Islet precursor cell (in vitro differentiated cells): Measurements from ENCODE around the gene PPM1H.
A peak's percentile ranks its signal among the peaks of the same experiment; 100 is the strongest.
"Not testable (repeated sequence)": the region's sequence is repeated elsewhere in the genome, so short reads cannot be mapped to it uniquely, and the experiment has no call there.

Experiments
- DNase-seq: peaks from one replicate; pipeline ENCODE4 v3.0.0-alpha.2; 2018

PPM1H gene

DNA sequence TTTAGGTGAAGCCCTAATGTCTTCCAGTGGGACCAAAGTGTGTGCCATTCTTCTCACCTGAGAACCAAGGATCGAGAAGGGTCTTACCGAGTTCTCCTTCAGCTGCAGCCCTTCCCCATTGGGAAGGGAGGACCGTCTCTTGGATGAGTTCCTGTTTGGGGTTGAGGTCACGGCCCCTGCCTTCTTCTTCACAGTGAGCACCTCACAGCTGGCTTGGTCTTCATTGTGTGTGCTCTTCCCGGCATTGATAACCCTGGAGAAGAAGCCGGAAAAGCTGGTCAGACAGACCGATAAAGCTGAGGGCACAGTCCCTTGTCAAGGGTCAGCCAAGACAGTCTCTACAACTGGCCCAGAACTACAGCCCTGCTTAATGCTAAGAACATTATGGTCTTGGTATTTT, 102.9 kb downstream of the PPM1H start:
- no peak for DNase-seq

GRCh38 chr12:62827855-62828254, 107.1 kb downstream of the PPM1H start:
- DNase-seq: no peak

GRCh38 chr12:62827042-62827441, 107.9 kb downstream of the PPM1H start:
- no peak for DNase-seq

- DNase-seq: no peak
These were observed 117.2 kb downstream of the PPM1H start for GRCh38 chr12:62817556-62818271.

- no peak for DNase-seq
These were observed 120.7 kb downstream of the PPM1H start for GRCh38 chr12:62814243-62814642.

DNA sequence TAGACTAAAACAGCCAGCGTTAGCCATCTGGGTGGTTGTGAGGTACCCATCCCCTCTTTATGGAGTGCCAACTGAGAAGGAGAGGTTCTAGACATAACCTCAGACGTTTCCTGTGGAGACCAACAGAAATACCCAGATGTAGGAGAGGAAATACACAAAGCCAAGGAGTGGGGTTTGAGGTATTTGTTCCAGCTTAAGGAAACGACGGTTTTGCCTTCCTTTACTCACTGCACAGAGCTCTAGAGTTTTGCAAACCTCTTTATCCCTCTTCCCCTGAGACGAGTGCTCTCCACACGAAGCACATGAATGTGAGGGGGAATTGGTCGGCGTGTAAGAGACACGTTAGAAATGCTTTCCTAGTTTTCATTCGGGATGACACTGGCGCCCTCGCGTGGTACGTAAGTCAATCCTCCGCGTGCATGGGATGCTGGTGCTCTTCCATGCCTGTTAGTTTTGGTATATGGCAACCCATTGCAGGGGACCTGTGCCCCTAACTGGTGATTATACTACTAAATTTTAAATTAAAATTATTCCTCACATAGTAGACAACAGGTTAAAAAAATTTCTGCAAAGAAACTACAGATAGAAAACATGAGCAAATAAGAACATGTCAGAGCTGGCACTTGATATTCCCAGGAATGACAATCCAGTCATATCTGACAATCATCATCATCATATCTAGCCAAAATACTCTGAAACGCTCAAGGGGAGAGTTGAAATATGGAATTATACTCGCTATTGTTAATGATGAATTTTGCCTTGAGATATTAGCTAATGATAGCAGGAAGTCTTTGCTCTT, 121.7 kb downstream of the PPM1H start:
- DNase-seq: peak; percentile 74

GRCh38 chr12:62811481-62811880, 123.5 kb downstream of the PPM1H start:
- not testable (repeated sequence) for DNase-seq

- no peak for DNase-seq
These were observed 126.6 kb downstream of the PPM1H start for GRCh38 chr12:62808166-62808879.

- DNase-seq: no peak
These were observed 128.1 kb downstream of the PPM1H start for GRCh38 chr12:62806893-62807292.

- DNase-seq: no peak
These were observed 128.6 kb downstream of the PPM1H start for GRCh38 chr12:62806244-62806836.

DNA sequence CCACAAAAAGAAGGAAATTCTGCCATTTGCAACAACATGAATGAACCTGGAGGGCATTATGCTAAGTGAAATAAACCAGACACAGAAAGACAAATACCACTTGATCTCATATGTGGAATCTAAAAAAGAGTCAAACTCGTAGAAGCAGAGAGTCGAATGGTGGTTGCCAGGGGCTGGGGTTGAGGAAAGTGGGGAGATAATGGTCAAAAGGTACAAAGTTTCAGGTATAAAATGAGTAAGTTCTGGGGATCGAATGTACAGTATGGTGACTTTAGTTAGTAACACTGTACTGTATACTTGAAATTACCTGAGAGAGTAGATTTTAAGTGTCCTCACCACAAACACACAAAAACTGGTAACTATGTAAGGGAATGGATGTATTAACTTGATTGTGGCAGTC, 129.4 kb downstream of the PPM1H start:
- no peak for DNase-seq

- no peak for DNase-seq
These were observed 131.2 kb downstream of the PPM1H start for GRCh38 chr12:62803756-62804155.

- DNase-seq: no peak
These were observed 132.0 kb downstream of the PPM1H start for GRCh38 chr12:62802984-62803383.

- DNase-seq: no peak
These were observed 132.6 kb downstream of the PPM1H start for GRCh38 chr12:62802321-62802720.

DNA sequence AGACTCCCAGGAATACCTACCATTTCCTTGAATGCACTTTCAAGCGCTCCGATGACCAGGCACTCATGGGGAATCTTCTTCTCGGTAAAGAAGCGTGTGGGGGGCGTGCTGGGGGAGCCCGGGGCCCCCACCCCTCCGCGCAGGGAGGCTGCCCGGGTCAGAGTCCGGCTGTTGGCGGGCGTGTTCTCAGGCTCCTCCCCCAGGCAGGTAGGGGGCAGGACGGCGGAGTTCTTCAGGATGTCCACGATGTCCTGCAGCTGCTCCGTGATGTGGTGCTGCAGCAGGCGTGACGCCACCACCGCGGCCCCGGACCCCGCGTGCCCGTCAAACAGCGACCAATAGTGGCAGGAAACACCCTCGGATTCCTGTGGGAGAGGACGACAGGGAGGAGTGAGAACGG, 133.2 kb downstream of the PPM1H start:
- no peak for DNase-seq

DNA sequence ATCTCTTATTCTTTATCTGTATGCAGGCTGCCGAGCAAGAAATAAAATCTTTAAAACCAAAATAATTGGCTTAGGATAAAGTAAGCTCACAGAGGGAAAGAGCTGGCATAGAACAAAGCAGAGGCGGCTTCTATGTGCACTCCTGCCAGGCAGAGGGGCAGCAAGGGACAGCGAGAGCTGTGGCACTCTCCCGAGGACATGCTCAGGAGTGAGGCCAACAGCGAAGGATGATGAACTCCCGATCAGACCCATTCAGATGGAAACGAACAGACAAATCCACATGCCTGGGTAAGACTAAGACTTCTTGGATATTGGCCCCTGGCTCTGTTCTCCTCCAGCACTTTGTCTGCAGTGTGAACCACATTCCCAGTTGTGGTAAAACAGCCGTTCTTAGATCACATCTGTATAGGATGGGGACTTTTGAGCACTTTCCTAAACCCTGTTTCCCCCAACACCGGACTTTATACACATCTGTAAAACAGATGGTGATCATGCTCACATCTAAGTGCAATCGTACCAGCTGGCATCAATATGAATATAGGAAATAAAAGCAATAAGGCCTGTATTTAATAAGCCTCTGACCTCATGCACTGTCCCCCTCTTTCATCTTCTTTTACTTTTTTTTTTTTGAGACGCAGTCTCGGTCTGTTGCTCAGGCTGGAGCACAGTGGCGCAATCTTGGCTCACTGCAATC, 134.1 kb downstream of the PPM1H start:
- no peak for DNase-seq

DNA sequence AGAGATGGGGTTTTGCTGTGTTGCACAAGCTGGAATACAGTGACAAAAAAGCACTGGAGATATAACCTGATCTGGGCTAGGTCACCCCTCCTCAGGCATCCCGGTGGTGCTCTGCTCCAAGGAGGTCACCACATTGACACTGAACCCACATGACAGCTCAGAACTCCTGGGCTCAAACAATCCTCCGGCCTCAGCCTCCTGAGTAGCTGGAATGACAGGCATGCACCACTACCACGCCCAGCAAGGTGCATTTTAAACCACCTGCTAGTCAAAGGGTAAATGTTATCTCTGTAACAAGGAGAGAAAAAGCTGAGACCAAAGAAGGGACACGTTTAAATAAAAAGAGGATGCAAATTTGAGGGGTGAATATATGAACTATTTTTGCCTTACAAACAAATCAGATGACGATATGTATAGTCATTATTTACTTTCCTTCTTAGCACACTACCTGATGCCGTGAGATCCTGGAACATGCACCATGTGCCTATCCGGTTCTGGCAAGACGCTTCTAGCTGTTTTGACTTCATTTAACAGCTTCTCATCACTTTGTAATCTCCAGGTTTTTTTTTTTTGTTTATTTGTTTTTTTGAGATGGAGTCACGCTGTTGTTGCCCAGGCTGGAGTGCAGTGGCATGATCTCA, 135.1 kb downstream of the PPM1H start:
- DNase-seq: peak; percentile 65

GRCh38 chr12:62799126-62799736, 135.7 kb downstream of the PPM1H start:
- DNase-seq: peak; percentile 90

DNA sequence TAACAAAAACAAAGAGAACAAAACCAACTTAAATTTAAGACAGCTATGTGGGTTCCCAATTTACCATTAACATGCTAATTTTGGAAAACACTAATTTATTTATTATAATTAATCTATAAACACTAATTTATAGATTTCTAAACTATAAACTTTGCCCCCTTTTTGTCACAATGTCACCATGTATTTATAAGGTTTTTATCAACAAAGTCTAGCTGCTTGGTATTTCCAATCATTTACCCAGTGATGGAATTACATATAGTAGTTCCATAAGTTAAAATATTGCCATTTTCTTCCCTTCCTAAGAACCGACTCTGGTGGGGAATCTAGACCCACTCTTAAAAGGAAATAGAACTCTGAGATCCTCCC, 140.7 kb downstream of the PPM1H start:
- no peak for DNase-seq

GRCh38 chr12:62793256-62794217, 141.4 kb downstream of the PPM1H start:
- DNase-seq: peak; percentile 89
